ENCODE data around the gene PCDHB3.
"Not testable (repeated sequence)": the region's sequence is repeated elsewhere in the genome, so short reads cannot be mapped to it uniquely, and the experiment has no call there.

Gene PCDHB3

GRCh38 chr5:141094481-141095262, 5.6 kb upstream of the PCDHB3 start, which contains the start of gene PCDHB2:
Gene PCDHB2, plus strand, starts transcription at chr5:141094615. Its CDS starts 176 bp downstream, at chr5:141094791.
- H3K27ac ChIP-seq, result peak within 1 kb of the TSS; percentile 54
- TF ChIP-seq ZFX (IDR thresholded peaks at IDR 0.05; ENCODE audit: borderline replicate concordance) (no peak), CTCF (IDR thresholded peaks at IDR 0.05) (peak; percentile 91)

GRCh38 chr5:141095263-141095641, 5.0 kb upstream of the PCDHB3 start:
- peak overlapping the region; percentile 54 for H3K27ac ChIP-seq
- TF ChIP-seq CTCF (IDR thresholded peaks at IDR 0.05), result no peak
- no peak for TF ChIP-seq ZFX (IDR thresholded peaks at IDR 0.05; ENCODE audit: borderline replicate concordance)

- H3K27ac ChIP-seq, result not testable (repeated sequence)
Observed at GRCh38 chr5:141096181-141096580, 4.1 kb upstream of the PCDHB3 start.

GRCh38 chr5:141096586-141096985, 3.7 kb upstream of the PCDHB3 start:
- not testable (repeated sequence) for H3K27ac ChIP-seq

- H3K27ac ChIP-seq, result no peak overlapping the region
- TF ChIP-seq ZFX (IDR thresholded peaks at IDR 0.05; ENCODE audit: borderline replicate concordance) (no peak), CTCF (IDR thresholded peaks at IDR 0.05) (no peak)
Observed at GRCh38 chr5:141101059-141101458, 786 bp downstream of the PCDHB3 start.

- H3K27ac ChIP-seq, result not testable (repeated sequence)
Observed at GRCh38 chr5:141102070-141102469, 1.8 kb downstream of the PCDHB3 start.

GRCh38 chr5:141102471-141102870, 2.2 kb downstream of the PCDHB3 start:
- not testable (repeated sequence) for H3K27ac ChIP-seq

- TF ChIP-seq ZFX (IDR thresholded peaks at IDR 0.05; ENCODE audit: borderline replicate concordance), result no peak
- no peak for TF ChIP-seq CTCF (IDR thresholded peaks at IDR 0.05)
- H3K27ac ChIP-seq, result no peak overlapping the region
Observed at GRCh38 chr5:141105350-141105749, 5.1 kb downstream of the PCDHB3 start.

GRCh38 chr5:141119250-141119649, 19.0 kb downstream of the PCDHB3 start:
- no peak for TF ChIP-seq ZFX (IDR thresholded peaks at IDR 0.05; ENCODE audit: borderline replicate concordance)
- TF ChIP-seq CTCF (IDR thresholded peaks at IDR 0.05), result no peak
- H3K27ac ChIP-seq, result no peak overlapping the region
